ENCODE measurements around the gene ECT2.
"Not testable (repeated sequence)": the region's sequence is repeated elsewhere in the genome, so short reads cannot be mapped to it uniquely, and the experiment has no call there.

Gene ECT2

GRCh38 chr3:172811099-172811498 is 60.6 kb downstream of the ECT2 start:
- no peak for DNase-seq (ENCODE audit: low read depth)

- DNase-seq (ENCODE audit: low read depth) = no peak
Observed at GRCh38 chr3:172813462-172813861, 62.9 kb downstream of the ECT2 start.

GRCh38 chr3:172814738-172815137 is 64.2 kb downstream of the ECT2 start:
- no peak for DNase-seq (ENCODE audit: low read depth)

- no peak for DNase-seq (ENCODE audit: low read depth)
Observed at GRCh38 chr3:172815857-172816256, 65.3 kb downstream of the ECT2 start.

GRCh38 chr3:172816281-172816680 is 65.8 kb downstream of the ECT2 start:
- no peak for DNase-seq (ENCODE audit: low read depth)

- no peak for DNase-seq (ENCODE audit: low read depth)
Observed at GRCh38 chr3:172816968-172817367, 66.4 kb downstream of the ECT2 start.

- DNase-seq (ENCODE audit: low read depth) = no peak
Observed at GRCh38 chr3:172820492-172820891, 70.0 kb downstream of the ECT2 start.

- DNase-seq (ENCODE audit: low read depth) = no peak
Observed at GRCh38 chr3:172824229-172824628, 73.7 kb downstream of the ECT2 start.

GRCh38 chr3:172827231-172827630 is 76.7 kb downstream of the ECT2 start:
- not testable (repeated sequence) for DNase-seq (ENCODE audit: low read depth)

- DNase-seq (ENCODE audit: low read depth) = no peak
Observed at GRCh38 chr3:172832983-172833382, 82.5 kb downstream of the ECT2 start.

- no peak for DNase-seq (ENCODE audit: low read depth)
Observed at GRCh38 chr3:172836390-172836997, 86.0 kb downstream of the ECT2 start.

- no peak for DNase-seq (ENCODE audit: low read depth)
Observed at GRCh38 chr3:172839679-172840078, 89.2 kb downstream of the ECT2 start.

GRCh38 chr3:172840463-172840862 is 89.9 kb downstream of the ECT2 start:
- no peak for DNase-seq (ENCODE audit: low read depth)

- DNase-seq (ENCODE audit: low read depth) = no peak
Observed at GRCh38 chr3:172840913-172841312, 90.4 kb downstream of the ECT2 start.

GRCh38 chr3:172844428-172844827 is 93.9 kb downstream of the ECT2 start:
- no peak for DNase-seq (ENCODE audit: low read depth)

- no peak for DNase-seq (ENCODE audit: low read depth)
Observed at GRCh38 chr3:172846103-172846561, 95.6 kb downstream of the ECT2 start.

GRCh38 chr3:172846706-172847105 is 96.2 kb downstream of the ECT2 start:
- DNase-seq (ENCODE audit: low read depth) = no peak

GRCh38 chr3:172847292-172847691 is 96.8 kb downstream of the ECT2 start:
- DNase-seq (ENCODE audit: low read depth) = no peak

GRCh38 chr3:172848910-172849309 is 98.4 kb downstream of the ECT2 start:
- DNase-seq (ENCODE audit: low read depth) = no peak

- DNase-seq (ENCODE audit: low read depth) = no peak
Observed at GRCh38 chr3:172853005-172853404, 102.5 kb downstream of the ECT2 start.

- DNase-seq (ENCODE audit: low read depth) = no peak
Observed at GRCh38 chr3:172853921-172854666, 103.6 kb downstream of the ECT2 start.

GRCh38 chr3:172855037-172855436 is 104.5 kb downstream of the ECT2 start:
- no peak for DNase-seq (ENCODE audit: low read depth)

GRCh38 chr3:172856795-172857742 is 106.5 kb downstream of the ECT2 start:
- DNase-seq (ENCODE audit: low read depth) = no peak
